PFSK-1 (cell line): ENCODE data around the gene PLXNA1.

Experiments used
- FOXP2 ChIP-seq: optimal IDR thresholded peaks from 2 replicates; pipeline ENCODE3; 2011; ENCODE audit warnings: borderline replicate concordance, control low read depth, inconsistent platforms; ENCODE audit not compliant: insufficient read depth; ENCODE audit errors: extremely low read length, extremely low read depth
- POLR2AphosphoS5 ChIP-seq: IDR thresholded peaks from 2 replicates; pipeline ENCODE4 v1.6.1; 2012; ENCODE audit warnings: low read depth, mild to moderate bottlenecking, control low read depth, low read length, moderate library complexity
- REST ChIP-seq, 2 experiments: IDR thresholded peaks; 2 replicates each; pipeline versions ENCODE4 v1.6.1 to v1.8.0; 2011 to 2012; ENCODE audit warnings: low read depth in 2 of 2, low read length in 2 of 2, control low read depth in 1 of 2, inconsistent platforms in 1 of 2, mild to moderate bottlenecking in 1 of 2, moderate library complexity in 1 of 2; ENCODE audit not compliant: insufficient read depth in 1 of 2
- SIN3A ChIP-seq: IDR thresholded peaks from 2 replicates; pipeline ENCODE4 v1.6.1; 2012; ENCODE audit warnings: mild to moderate bottlenecking, low read length, moderate library complexity, borderline replicate concordance; ENCODE audit not compliant: insufficient read depth
- TAF1 ChIP-seq: IDR thresholded peaks from 2 replicates; pipeline ENCODE4 v1.6.1; 2012; ENCODE audit warnings: low read length, control low read depth, borderline replicate concordance; ENCODE audit not compliant: insufficient read depth

The PLXNA1 gene

DNA sequence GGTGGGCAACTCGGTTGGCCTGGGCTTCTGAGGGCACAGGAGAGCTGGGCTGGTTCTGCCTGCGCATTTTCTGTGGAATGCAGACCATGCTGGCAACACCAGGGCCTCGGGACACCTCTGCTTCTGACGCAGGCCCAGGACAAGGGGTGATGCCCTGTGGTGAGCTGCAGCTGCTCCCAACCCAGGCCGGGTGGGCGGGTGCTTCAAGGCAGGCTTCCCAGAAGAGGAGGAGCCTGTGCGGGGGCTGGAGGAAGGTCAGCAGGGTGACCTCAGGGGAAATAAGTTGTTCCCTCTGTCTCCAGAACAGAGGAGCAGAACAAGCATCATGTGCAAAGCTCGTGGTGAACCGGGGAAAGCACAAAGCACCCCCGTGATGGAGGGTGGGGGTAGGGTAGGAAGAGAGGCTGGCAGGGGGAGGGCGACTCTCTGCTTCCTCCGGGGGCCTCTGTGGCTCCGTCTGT is 11.0 kb upstream of the PLXNA1 start:
- TF ChIP-seq POLR2AphosphoS5, result no peak
- TF ChIP-seq SIN3A, result no peak
- TF ChIP-seq REST (IDR thresholded peaks at IDR 0.05; ENCODE audit: insufficient read depth in 1 of 2, low read depth in 2 of 2, low read length in 2 of 2), result no peak
- TF ChIP-seq TAF1, result no peak
- no peak for TF ChIP-seq FOXP2

DNA sequence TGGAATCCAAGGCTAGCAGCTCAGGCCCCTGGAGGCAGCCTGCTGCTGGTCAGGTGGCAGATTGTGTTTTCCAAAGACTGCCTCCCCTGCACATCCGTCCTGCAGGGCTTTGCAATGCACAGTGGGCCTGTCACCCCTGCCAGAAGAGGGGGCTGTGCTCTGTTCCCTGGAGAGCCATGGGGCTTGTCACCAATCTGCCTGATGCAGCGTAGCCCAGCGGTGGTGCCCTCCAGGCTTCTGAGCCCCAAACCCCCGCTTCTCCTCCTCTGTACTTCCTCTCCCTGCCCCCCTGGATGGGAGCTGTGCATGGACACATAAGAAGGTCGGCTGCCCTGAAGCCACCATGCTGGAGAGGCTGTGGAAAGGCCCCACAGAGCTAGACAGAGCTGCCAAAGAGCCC is 10.0 kb upstream of the PLXNA1 start:
- TF ChIP-seq SIN3A (no peak), REST (IDR thresholded peaks at IDR 0.05; ENCODE audit: insufficient read depth in 1 of 2, low read depth in 2 of 2, low read length in 2 of 2) (no peak), FOXP2 (no peak), POLR2AphosphoS5 (no peak), TAF1 (no peak)

DNA sequence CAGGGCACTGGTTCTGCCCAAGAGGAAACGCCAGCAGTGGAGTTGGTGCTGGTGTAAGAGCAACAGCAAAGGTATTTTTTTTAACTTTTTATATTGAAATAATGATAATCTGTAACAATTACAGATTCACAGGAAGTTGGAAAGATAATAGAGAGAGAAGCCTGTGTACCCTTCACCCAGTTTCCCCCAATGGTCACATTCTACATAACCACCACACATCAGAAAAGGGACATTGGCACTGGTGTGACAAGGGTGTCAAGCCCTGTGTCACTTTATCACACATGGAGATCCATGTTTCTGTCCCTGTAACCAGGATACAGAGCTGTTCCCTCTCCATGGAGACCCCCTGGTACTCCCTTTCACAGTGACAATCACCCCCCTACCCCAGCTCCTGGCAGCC is 9.1 kb upstream of the PLXNA1 start:
- TF ChIP-seq FOXP2 (no peak), SIN3A (no peak), REST (IDR thresholded peaks at IDR 0.05; ENCODE audit: insufficient read depth in 1 of 2, low read depth in 2 of 2, low read length in 2 of 2) (no peak), TAF1 (no peak), POLR2AphosphoS5 (no peak)

DNA sequence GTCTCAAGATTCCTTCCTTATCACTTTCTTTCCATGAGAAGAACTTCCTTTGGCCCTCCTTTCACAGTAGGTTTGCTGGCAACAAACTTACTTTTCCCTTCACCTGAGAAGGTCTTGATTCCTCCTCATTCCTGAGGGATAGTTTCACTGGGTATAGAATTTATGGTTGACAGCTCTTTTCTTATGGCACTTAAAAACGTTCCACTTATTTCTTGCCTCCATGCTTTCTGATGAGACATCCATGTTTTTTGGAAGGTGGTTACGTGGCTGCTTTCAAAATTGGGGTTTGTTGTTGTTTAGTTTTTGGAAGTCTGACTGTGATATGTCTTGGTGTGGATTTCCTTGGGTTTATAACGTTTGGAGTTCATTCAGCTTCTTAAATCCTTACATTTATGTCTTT is 8.2 kb upstream of the PLXNA1 start:
- no peak for TF ChIP-seq POLR2AphosphoS5
- no peak for TF ChIP-seq SIN3A

GRCh38 chr3:126976906-126977305 is 6.0 kb upstream of the PLXNA1 start:
- no peak for TF ChIP-seq FOXP2
- no peak for TF ChIP-seq REST (IDR thresholded peaks at IDR 0.05; ENCODE audit: insufficient read depth in 1 of 2, low read depth in 2 of 2, low read length in 2 of 2)
- TF ChIP-seq SIN3A, result no peak
- no peak for TF ChIP-seq POLR2AphosphoS5
- TF ChIP-seq TAF1, result no peak

DNA sequence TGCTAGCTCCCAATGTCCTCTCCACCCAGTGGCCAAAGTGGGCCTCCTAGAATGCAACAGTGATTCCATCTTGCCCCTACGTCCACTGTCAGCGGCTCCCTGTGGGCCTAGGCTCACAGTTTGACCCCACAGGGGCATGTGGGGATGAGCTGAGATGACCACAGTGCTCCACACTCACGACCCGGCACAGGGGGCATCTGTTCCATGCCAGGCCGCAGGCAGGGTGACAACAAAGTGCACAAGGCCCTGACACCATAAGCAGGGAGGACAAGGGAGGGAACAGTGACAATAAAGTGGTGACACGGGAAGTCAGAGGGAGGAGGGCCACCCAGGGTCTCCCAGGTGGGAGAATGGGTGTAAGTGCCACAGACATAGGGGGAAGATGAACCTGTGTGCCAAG is 5.1 kb upstream of the PLXNA1 start:
- TF ChIP-seq REST (IDR thresholded peaks at IDR 0.05; ENCODE audit: insufficient read depth in 1 of 2, low read depth in 2 of 2, low read length in 2 of 2), result no peak
- TF ChIP-seq FOXP2, result no peak
- TF ChIP-seq TAF1, result no peak
- no peak for TF ChIP-seq SIN3A
- no peak for TF ChIP-seq POLR2AphosphoS5
